Caco-2 (cell line): ENCODE results near the gene DLGAP4. TPM values are rescaled to one million over a fixed set of nuclear protein-coding genes. Genes with fewer than 3 reads are reported as not detected.
A peak's percentile ranks its signal among the peaks of the same experiment; 100 is the strongest.

Source experiments
- BruUV-seq: library from RNA; stranded (reverse); fragments of 400-500 nt; replicated peaks from 2 replicates; lab custom pipeline; 2021; lab: Mats Ljungman, UMichigan
- CTCF ChIA-PET: fragments of 300-600 bp; sonication (Branson Sonifier 250); formaldehyde crosslinking; loops from one replicate; lab custom pipeline; 2022; ENCODE audit warnings: antibody characterized with exemption; lab: Charles Lee
- POLR2A ChIA-PET: fragments of 300-600 bp; sonication (Branson Sonifier 250); formaldehyde crosslinking; loops from one replicate; lab custom pipeline; 2022; ENCODE audit warnings: antibody characterized with exemption; lab: Charles Lee
- DNase-seq, 2 experiments: peaks; one replicate each; pipeline versions ENCODE4 v3.0.0 to v3.0.0-alpha.2; 2020 to 2022
- H3K27me3 ChIP-seq: replicated peaks from 2 replicates; pipeline ENCODE4 v1.6.0; 2011; ENCODE audit warnings: low read length; ENCODE audit not compliant: control insufficient read depth, insufficient read depth
- H3K36me3 ChIP-seq: 2 replicates; pipeline ENCODE4 v1.5.1; 2011; ENCODE audit warnings: low read length; ENCODE audit not compliant: control insufficient read depth, insufficient read depth
- H3K4me1 ChIP-seq: fragments of 250-450 bp; sonication (Bioruptor Pico); 2 replicates; pipeline ENCODE4 v1.5.1; 2020; ENCODE audit warnings: mild to moderate bottlenecking
- H3K4me3 ChIP-seq: 2 replicates; pipeline ENCODE4 v1.5.1; 2011; ENCODE audit warnings: low read depth, mild to moderate bottlenecking, control low read depth, low read length
- H3K9me3 ChIP-seq: fragments of 250-450 bp; sonication (Bioruptor Pico); 2 replicates; pipeline ENCODE4 v1.5.1; 2020; ENCODE audit warnings: mild to moderate bottlenecking, moderate library complexity
- H3K27ac Mint-ChIP-seq: one replicate; pipeline ENCODE4 v1.8.0; 2022; ENCODE audit warnings: mixed read lengths; ENCODE audit not compliant: unreplicated experiment
- H3K27me3 Mint-ChIP-seq: one replicate; pipeline ENCODE4 v1.8.0; 2022; ENCODE audit warnings: mixed read lengths; ENCODE audit not compliant: insufficient read depth, unreplicated experiment
- H3K36me3 Mint-ChIP-seq: one replicate; pipeline ENCODE4 v1.8.0; 2022; ENCODE audit warnings: mild to moderate bottlenecking, mixed read lengths; ENCODE audit not compliant: insufficient read depth, unreplicated experiment
- H3K4me1 Mint-ChIP-seq: one replicate; pipeline ENCODE4 v1.8.0; 2022; ENCODE audit warnings: low read depth, mixed read lengths; ENCODE audit not compliant: unreplicated experiment
- H3K4me3 Mint-ChIP-seq: one replicate; pipeline ENCODE4 v1.8.0; 2022; ENCODE audit warnings: mild to moderate bottlenecking, moderate library complexity, mixed read lengths; ENCODE audit not compliant: unreplicated experiment
- H3K9me3 Mint-ChIP-seq: one replicate; pipeline ENCODE4 v1.8.0; 2022; ENCODE audit warnings: mixed read lengths; ENCODE audit not compliant: unreplicated experiment
- intact Hi-C: fragments of 100-400 bp; cut with micrococcal nuclease; formaldehyde crosslinking; loops from one replicate; pipeline ENCODE4 v1.10.0; 2022; ENCODE audit not compliant: unreplicated experiment
- total RNA-seq: library from RNA; stranded (reverse); gene quantifications from 2 replicates; pipeline ENCODE4 v1.2.3, GENCODE V29; 2022
- TF ChIP-seq, protein P1 (sequence below), 2 experiments: fragments of 200-600 bp in 1 of 2; IDR thresholded peaks; 1 replicate in 1 of 2; 2 replicates in 1 of 2; pipeline versions ENCODE4 v1.5.1 to v1.8.0; 2011 to 2022; ENCODE audit warnings: antibody characterized with exemption in 1 of 2, control low read depth in 1 of 2, inconsistent platforms in 1 of 2, low read depth in 1 of 2, low read length in 1 of 2, mild to moderate bottlenecking in 1 of 2, moderate library complexity in 1 of 2; ENCODE audit not compliant: insufficient read depth in 1 of 2, severe bottlenecking in 1 of 2, unreplicated experiment in 1 of 2

The DLGAP4 gene
- total RNA-seq, 1 experiment from 2014 or later: 122 TPM

DNA sequence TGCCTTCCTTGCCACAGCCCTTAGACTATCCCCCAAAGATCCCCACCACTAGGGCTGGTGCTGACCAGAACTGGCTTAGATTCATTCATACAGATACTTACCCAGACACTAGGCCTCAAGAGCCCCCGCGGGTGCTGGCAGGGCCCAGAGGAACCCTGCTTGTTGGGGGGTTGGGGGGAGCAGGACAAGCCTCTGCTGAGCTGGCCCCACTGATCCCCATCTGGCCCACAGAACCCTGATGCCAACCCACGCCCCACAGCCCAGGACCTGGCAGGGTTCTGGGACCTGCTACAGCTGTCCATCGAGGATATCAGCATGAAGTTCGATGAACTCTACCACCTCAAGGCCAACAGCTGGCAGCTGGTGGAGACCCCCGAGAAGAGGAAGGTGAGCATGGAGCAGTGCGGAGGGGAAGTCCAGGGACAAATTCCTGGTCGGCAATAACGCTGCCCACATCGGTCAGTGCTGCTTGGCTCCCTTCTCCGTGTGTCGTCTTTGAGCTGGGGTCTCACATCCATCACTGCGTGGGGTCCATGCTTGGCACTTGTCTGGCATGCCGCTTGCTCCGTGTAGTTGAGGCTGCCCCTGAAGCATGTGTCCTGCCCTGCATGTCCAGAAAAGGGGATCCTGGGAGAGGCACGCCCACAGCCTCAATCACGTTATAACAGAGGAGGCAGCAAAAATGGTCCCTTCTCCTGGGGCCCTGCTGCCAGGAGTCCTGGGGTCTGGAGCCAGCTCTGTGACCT, 219.7 kb downstream of the DLGAP4 start:
- POLR2A ChIA-PET: no interaction called here
- CTCF ChIA-PET: no interaction called here
- no peak overlapping the region for H3K27ac Mint-ChIP-seq
- Histone ChIP-seq H3K4me1 (no peaks in the 10 kb centered on the region), H3K4me3 (no peak overlapping the region), H3K36me3 (peaks cover 16% of the 10 kb centered on the region), H3K9me3 (no peaks in the 10 kb centered on the region), H3K27me3 (no peaks in the 10 kb centered on the region)
- H3K27me3 Mint-ChIP-seq: no peaks in the 10 kb centered on the region
- H3K4me3 Mint-ChIP-seq: no peak overlapping the region
- H3K9me3 Mint-ChIP-seq: no peaks in the 10 kb centered on the region
- DNase-seq: no peak
- peaks cover 83% of the 10 kb centered on the region for H3K36me3 Mint-ChIP-seq
- no TSS peak for BruUV-seq
- intact Hi-C loops: no loop called here
- TF ChIP-seq, protein P1, sequence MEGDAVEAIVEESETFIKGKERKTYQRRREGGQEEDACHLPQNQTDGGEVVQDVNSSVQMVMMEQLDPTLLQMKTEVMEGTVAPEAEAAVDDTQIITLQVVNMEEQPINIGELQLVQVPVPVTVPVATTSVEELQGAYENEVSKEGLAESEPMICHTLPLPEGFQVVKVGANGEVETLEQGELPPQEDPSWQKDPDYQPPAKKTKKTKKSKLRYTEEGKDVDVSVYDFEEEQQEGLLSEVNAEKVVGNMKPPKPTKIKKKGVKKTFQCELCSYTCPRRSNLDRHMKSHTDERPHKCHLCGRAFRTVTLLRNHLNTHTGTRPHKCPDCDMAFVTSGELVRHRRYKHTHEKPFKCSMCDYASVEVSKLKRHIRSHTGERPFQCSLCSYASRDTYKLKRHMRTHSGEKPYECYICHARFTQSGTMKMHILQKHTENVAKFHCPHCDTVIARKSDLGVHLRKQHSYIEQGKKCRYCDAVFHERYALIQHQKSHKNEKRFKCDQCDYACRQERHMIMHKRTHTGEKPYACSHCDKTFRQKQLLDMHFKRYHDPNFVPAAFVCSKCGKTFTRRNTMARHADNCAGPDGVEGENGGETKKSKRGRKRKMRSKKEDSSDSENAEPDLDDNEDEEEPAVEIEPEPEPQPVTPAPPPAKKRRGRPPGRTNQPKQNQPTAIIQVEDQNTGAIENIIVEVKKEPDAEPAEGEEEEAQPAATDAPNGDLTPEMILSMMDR (IDR thresholded peaks at IDR 0.05; ENCODE audit: insufficient read depth in 1 of 2, low read depth in 1 of 2, low read length in 1 of 2, severe bottlenecking in 1 of 2, unreplicated experiment in 1 of 2): no peak
- no peaks in the 10 kb centered on the region for H3K4me1 Mint-ChIP-seq

DNA sequence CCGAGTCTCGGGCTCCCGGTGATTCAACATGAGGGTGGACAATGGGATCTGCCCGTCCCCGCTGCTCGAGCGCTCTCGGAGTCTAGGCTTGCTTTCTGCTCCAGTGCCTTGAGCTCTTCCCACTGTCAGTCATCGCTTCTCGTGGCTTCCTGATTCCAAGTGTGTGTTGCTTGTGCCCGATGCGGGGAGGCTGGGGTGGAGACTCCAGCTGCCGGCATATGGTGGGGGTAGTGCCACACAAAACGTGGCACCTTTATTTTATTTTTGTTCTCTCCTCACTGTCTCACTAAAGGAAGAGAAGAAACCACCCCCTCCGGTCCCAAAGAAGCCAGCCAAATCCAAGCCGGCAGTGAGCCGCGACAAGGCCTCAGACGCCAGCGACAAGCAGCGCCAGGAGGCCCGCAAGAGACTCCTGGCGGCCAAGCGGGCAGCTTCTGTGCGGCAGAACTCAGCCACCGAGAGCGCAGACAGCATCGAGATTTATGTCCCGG, 220.4 kb downstream of the DLGAP4 start:
- TF ChIP-seq, protein P1 (IDR thresholded peaks at IDR 0.05; ENCODE audit: insufficient read depth in 1 of 2, low read depth in 1 of 2, low read length in 1 of 2, severe bottlenecking in 1 of 2, unreplicated experiment in 1 of 2): no peak
- no peaks in the 10 kb centered on the region for H3K4me1 ChIP-seq
- no peak overlapping the region for H3K4me3 ChIP-seq
- Mint-ChIP-seq H3K27ac (no peak overlapping the region), H3K36me3 (peaks cover 76% of the 10 kb centered on the region), H3K9me3 (no peaks in the 10 kb centered on the region), H3K4me1 (no peaks in the 10 kb centered on the region), H3K27me3 (no peaks in the 10 kb centered on the region), H3K4me3 (no peak overlapping the region)
- ChIA-PET POLR2A (no interaction called here), CTCF (no interaction called here)
- BruUV-seq: no TSS peak
- DNase-seq: no peak
- H3K36me3 ChIP-seq: peaks cover 16% of the 10 kb centered on the region
- H3K27me3 ChIP-seq: no peaks in the 10 kb centered on the region
- intact Hi-C loops: no loop called here
- no peaks in the 10 kb centered on the region for H3K9me3 ChIP-seq

DNA sequence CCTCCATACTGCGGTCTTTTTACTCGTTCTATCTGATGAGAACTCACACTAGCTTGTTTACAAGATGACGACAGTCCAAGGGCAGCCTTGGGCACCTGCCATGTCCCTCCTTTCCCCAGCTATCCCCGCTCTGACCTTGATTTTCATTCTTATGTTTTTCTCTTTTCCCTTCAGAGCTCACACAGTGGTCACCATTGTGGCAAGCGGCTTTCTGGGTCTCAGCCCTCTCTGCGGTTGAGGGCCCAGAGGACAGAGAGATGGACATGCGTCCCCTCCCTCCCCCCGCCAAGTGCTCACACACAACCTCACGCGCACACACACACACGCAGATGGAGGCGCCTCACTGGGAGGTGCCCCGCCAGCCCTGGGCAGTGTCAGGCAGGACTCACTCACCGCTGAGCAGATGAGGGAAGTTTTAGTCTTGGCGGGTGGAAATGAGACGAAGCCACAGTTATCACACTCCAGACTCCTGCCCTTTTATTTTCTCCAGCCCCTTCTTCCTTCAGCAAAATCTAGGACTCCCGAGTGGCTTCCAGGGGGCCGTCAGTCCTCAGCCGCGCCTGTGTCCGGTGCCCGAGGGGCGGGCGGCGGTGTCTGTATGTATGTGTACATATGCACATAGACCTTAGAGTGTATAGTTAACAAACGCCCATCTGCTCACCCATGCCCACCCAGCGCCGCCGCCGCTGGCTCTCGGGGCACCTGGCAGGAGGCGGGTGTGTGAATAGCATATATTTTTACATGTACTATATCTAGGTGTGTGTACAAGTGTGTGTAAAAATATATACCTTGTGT, 221.4 kb downstream of the DLGAP4 start:
- no peak for DNase-seq
- Mint-ChIP-seq H3K9me3 (no peaks in the 10 kb centered on the region), H3K4me1 (no peaks in the 10 kb centered on the region), H3K36me3 (peaks cover 66% of the 10 kb centered on the region), H3K27me3 (no peaks in the 10 kb centered on the region), H3K4me3 (no peak overlapping the region), H3K27ac (no peak overlapping the region)
- Histone ChIP-seq H3K36me3 (peaks cover 16% of the 10 kb centered on the region), H3K4me1 (no peaks in the 10 kb centered on the region), H3K4me3 (no peak overlapping the region), H3K27me3 (no peaks in the 10 kb centered on the region), H3K9me3 (no peaks in the 10 kb centered on the region)
- POLR2A ChIA-PET: no interaction called here
- TF ChIP-seq, protein P1 (IDR thresholded peaks at IDR 0.05; ENCODE audit: insufficient read depth in 1 of 2, low read depth in 1 of 2, low read length in 1 of 2, severe bottlenecking in 1 of 2, unreplicated experiment in 1 of 2): no peak
- intact Hi-C loops: no loop called here
- CTCF ChIA-PET: no interaction called here
- BruUV-seq: TSS peak; percentile 58
